A549 (cell line): ENCODE measurements around the gene MEG3.

Source experiments
- BHLHE40 ChIP-seq: IDR thresholded peaks from 2 replicates; pipeline ENCODE4 v1.6.1; 2012; ENCODE audit warnings: low read depth, low read length, inconsistent platforms
- CTCF ChIP-seq: fragments of >200 bp; sonication (Bioruptor Twin); formaldehyde crosslinking; IDR thresholded peaks from 3 replicates; pipeline ENCODE4 v1.5.1; 2016
- EP300 ChIP-seq, 2 experiments: fragments of >200 bp; sonication (Bioruptor Twin); formaldehyde crosslinking; IDR thresholded peaks; 2 replicates in 1 of 2; 3 replicates in 1 of 2; pipeline ENCODE4 v1.6.1; 2016 to 2017
- MAFK ChIP-seq: fragments of 450-650 bp; IDR thresholded peaks from 2 replicates; pipeline ENCODE4 v1.6.1; 2014; ENCODE audit not compliant: partially characterized antibody
- POLR2A ChIP-seq: IDR thresholded peaks from 2 replicates; pipeline ENCODE4 v1.6.1; 2012; ENCODE audit warnings: mild to moderate bottlenecking, low read length
- RARB ChIP-seq: fragments of 250-450 bp; sonication (Bioruptor Pico); IDR thresholded peaks from 2 replicates; pipeline ENCODE4 v1.8.0; 2021; ENCODE audit warnings: mild to moderate bottlenecking, moderate library complexity
- SREBF2 ChIP-seq: fragments of 450-650 bp; IDR thresholded peaks from 2 replicates; pipeline ENCODE4 v1.6.1; 2014; ENCODE audit warnings: mild to moderate bottlenecking, moderate library complexity

DNA sequence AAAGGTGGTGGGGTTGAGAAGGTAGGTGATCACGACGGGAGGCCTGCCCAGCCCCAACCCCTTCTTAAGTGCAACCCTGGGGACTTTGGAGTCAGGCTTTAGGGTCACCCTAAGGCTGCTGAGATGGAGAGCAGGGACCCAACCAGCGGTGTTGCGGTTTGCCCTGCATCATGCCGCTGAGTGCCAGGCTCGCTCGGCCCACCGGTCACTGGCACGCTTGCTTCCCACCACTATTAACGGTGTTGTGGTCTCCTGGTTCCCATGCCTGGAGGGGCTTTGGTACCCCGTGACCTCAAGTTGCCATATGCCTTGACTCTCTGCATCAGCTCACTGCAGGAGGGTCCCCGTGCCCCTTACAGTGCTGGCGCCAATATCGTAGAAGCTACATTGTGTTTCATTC is 18.4 kb upstream of the MEG3 start:
- TF ChIP-seq POLR2A (no peak), CTCF (no peak), SREBF2 (no peak), BHLHE40 (no peak), RARB (no peak), EP300 (IDR thresholded peaks at IDR 0.05) (no peak), MAFK (no peak)
